ENCODE results near the gene CFAP61.

The CFAP61 gene

GRCh38 chr20:20407891-20408805 is 355.8 kb downstream of the CFAP61 start:
- no peak for DNase-seq

- no peak for DNase-seq
These were observed 357.0 kb downstream of the CFAP61 start for GRCh38 chr20:20409331-20409730.

Data from AML-193 (cell line).